PFSK-1 (cell line): ENCODE results near the gene PPARA.

ENCODE experiments used
- FOXP2 ChIP-seq: optimal IDR thresholded peaks from 2 replicates; pipeline ENCODE3; 2011; ENCODE audit warnings: borderline replicate concordance, control low read depth, inconsistent platforms; ENCODE audit not compliant: insufficient read depth; ENCODE audit errors: extremely low read length, extremely low read depth
- POLR2AphosphoS5 ChIP-seq: IDR thresholded peaks from 2 replicates; pipeline ENCODE4 v1.6.1; 2012; ENCODE audit warnings: low read depth, mild to moderate bottlenecking, control low read depth, low read length, moderate library complexity
- REST ChIP-seq, 2 experiments: IDR thresholded peaks; 2 replicates each; pipeline versions ENCODE4 v1.6.1 to v1.8.0; 2011 to 2012; ENCODE audit warnings: low read depth in 2 of 2, low read length in 2 of 2, control low read depth in 1 of 2, inconsistent platforms in 1 of 2, mild to moderate bottlenecking in 1 of 2, moderate library complexity in 1 of 2; ENCODE audit not compliant: insufficient read depth in 1 of 2
- SIN3A ChIP-seq: IDR thresholded peaks from 2 replicates; pipeline ENCODE4 v1.6.1; 2012; ENCODE audit warnings: mild to moderate bottlenecking, low read length, moderate library complexity, borderline replicate concordance; ENCODE audit not compliant: insufficient read depth
- TAF1 ChIP-seq: IDR thresholded peaks from 2 replicates; pipeline ENCODE4 v1.6.1; 2012; ENCODE audit warnings: low read length, control low read depth, borderline replicate concordance; ENCODE audit not compliant: insufficient read depth

PPARA gene

GRCh38 chr22:46120420-46120737 lies 29.9 kb upstream of the PPARA start:
- TF ChIP-seq FOXP2 (no peak), SIN3A (no peak), REST (IDR thresholded peaks at IDR 0.05; ENCODE audit: insufficient read depth in 1 of 2, low read depth in 2 of 2, low read length in 2 of 2) (no peak), POLR2AphosphoS5 (no peak), TAF1 (no peak)

- TF ChIP-seq REST (IDR thresholded peaks at IDR 0.05; ENCODE audit: insufficient read depth in 1 of 2, low read depth in 2 of 2, low read length in 2 of 2) (no peak), TAF1 (no peak), POLR2AphosphoS5 (no peak), FOXP2 (no peak), SIN3A (no peak)
Observed at GRCh38 chr22:46121079-46121478, 29.2 kb upstream of the PPARA start.

GRCh38 chr22:46121523-46122287 lies 28.6 kb upstream of the PPARA start:
- no peak for TF ChIP-seq REST (IDR thresholded peaks at IDR 0.05; ENCODE audit: insufficient read depth in 1 of 2, low read depth in 2 of 2, low read length in 2 of 2)
- TF ChIP-seq TAF1, result no peak
- TF ChIP-seq SIN3A, result no peak
- TF ChIP-seq FOXP2, result no peak
- TF ChIP-seq POLR2AphosphoS5, result no peak

GRCh38 chr22:46122511-46122971 lies 27.8 kb upstream of the PPARA start:
- TF ChIP-seq FOXP2 (no peak), TAF1 (no peak), POLR2AphosphoS5 (no peak), REST (IDR thresholded peaks at IDR 0.05; ENCODE audit: insufficient read depth in 1 of 2, low read depth in 2 of 2, low read length in 2 of 2) (no peak), SIN3A (no peak)
